ENCODE results near the gene RPL36.
"Not testable (repeated sequence)": the region's sequence is repeated elsewhere in the genome, so short reads cannot be mapped to it uniquely, and the experiment has no call there.

The RPL36 gene

DNA sequence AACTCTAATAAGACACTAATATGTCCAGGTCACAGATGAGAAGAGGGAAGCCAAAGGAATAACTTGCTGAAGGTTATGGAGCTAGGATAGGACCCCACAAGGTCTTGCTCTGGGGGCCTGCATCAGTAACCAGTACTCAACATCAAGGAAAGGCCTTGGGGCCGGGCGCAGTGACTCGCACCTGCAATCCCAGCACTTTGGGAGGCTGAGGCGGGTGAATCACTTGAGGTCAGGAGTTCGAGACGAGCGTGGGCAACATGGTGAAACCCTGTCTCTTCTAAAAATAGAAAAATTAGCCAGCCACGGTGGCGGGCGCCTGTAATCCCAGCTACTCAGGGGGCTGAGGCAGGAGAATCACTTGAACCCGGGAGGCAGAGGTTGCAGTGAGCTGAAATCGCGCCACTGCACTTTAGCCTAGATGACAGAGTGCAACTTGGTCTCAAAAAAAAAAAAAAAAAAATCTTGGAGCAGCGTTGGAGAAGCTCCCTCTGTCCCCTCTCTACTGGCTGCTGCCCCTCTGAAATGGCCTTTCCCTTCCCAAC, 28.0 kb downstream of the RPL36 start:
- H3K4me3 Mint-ChIP-seq = peak overlapping the region; percentile 14
- no peak for ATAC-seq (ENCODE audit: low read depth)
- no peaks in the 10 kb centered on the region for H3K27me3 Mint-ChIP-seq
- peaks cover 14% of the 10 kb centered on the region for H3K4me1 Mint-ChIP-seq
- H3K9me3 Mint-ChIP-seq = no peaks in the 10 kb centered on the region
- peak overlapping the region; percentile 69 for H3K27ac Mint-ChIP-seq
- peaks cover 13% of the 10 kb centered on the region for H3K36me3 Mint-ChIP-seq
- DNase-seq (ENCODE audit: low spot score in 2 of 2) = no peak

GRCh38 chr19:5718579-5719273, 28.6 kb downstream of the RPL36 start:
- H3K36me3 Mint-ChIP-seq = peaks cover 10% of the 10 kb centered on the region
- DNase-seq (ENCODE audit: low spot score in 2 of 2) (no peak), ATAC-seq (ENCODE audit: low read depth) (no peak)

DNA sequence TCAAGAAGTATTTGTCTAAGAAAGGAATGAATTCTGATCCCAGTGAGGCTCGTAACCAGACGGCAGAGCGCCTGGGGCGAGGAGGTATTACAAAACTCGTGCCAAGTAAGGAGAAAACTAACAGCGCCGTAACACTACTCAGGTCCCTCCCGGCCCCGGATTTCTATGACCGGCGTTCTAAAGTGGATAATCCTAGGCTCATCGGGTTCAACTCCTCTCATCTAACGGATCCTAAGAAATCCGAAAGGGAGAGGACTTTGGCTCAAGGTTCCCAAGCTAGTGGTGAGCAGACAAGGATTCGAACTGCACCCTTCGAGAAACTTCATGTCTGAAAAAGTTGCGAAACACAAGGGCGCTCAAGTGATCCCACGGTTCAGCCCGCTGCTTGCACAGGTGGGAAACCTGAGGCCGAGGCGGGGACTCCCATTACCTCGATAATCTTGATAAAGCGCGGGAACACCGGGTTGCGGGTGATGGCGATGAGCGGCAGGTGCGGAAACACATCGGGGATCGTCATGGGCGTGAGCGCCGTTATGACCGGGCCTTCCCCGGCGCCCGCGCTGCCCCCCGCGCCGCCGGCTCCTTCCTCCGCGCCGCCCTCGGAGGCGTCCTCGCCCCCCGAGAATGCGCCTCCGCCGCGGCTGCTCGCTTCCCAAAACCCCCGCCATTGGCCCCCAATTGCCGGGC, 29.3 kb downstream of the RPL36 start:
- no peaks in the 10 kb centered on the region for H3K9me3 Mint-ChIP-seq
- H3K27me3 Mint-ChIP-seq = no peaks in the 10 kb centered on the region
- H3K4me3 Mint-ChIP-seq = peak overlapping the region; percentile 92
- DNase-seq (ENCODE audit: low spot score in 2 of 2) = peak in 1 of 2 donors; percentile 22
- peaks cover 14% of the 10 kb centered on the region for H3K4me1 Mint-ChIP-seq
- H3K27ac Mint-ChIP-seq = peak overlapping the region; percentile 96
- peaks cover 6% of the 10 kb centered on the region for H3K36me3 Mint-ChIP-seq
- ATAC-seq (ENCODE audit: low read depth) = no peak

More at GRCh38 chr19:5718579-5719273, 28.6 kb downstream of the RPL36 start:
- Mint-ChIP-seq H3K27ac (peak overlapping the region; percentile 96), H3K27me3 (no peaks in the 10 kb centered on the region), H3K4me3 (peak overlapping the region; percentile 92), H3K4me1 (peaks cover 14% of the 10 kb centered on the region), H3K9me3 (no peaks in the 10 kb centered on the region)

DNA sequence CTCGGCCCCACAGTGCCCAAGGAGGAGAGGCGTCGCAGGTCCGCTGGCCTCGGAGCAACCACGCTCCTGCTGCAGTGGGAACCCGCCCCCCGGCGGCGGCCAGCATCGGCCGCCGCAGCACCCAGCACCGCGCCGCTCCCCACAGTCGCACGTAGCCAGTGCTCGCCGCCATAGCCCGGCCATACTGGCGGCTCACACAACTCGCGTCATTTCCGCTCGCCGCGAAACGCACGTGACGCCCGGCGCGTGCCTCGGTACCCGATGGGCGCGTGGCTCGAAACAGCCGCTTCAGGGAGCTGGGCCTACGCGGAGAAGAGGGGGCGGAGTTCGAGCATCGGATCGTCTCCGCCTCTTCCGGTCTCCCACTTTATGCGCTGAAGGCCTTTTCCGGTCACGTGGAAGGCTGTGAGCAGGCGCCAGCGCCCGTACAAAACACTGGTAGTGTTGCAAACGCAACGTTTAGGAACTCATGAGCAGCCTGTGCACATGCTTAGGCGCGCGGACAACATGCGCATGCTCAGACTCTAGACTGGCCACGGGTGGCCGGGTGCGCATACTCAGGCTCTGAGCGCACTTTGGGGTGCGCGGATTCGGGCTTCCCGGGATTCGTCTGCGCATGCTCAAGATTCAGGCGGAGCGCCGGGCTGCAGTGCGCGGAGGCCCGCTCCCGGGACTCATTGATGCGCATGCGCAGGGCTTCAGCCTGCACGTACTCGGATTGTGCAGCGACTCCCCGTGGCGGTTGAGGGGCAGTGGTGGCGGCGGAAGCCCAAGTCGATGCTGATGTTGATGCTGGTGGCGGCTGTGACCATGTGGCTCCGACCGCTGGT, 30.1 kb downstream of the RPL36 start, which contains the start of the genes CATSPERD and LONP1:
Gene CATSPERD, plus strand, starts transcription at position 677 of the 830 bp plus-strand sequence. Its CDS starts 101 bp downstream, at position 778.
Gene LONP1, minus strand, starts transcription at position 186 of the 830 bp plus-strand sequence. Its CDS starts 14 bp downstream, at position 172.
- no peaks in the 10 kb centered on the region for H3K9me3 Mint-ChIP-seq
- peaks cover 14% of the 10 kb centered on the region for H3K4me1 Mint-ChIP-seq
- H3K27ac Mint-ChIP-seq = peak within 1 kb of the TSS; percentile 96
- no peaks in the 10 kb centered on the region for H3K27me3 Mint-ChIP-seq
- peaks cover 6% of the 10 kb centered on the region for H3K36me3 Mint-ChIP-seq
- ATAC-seq (ENCODE audit: low read depth) (peak; percentile 85), DNase-seq (ENCODE audit: low spot score in 2 of 2) (peak; percentile 97 to 98)
- peak within 1 kb of the TSS; percentile 92 for H3K4me3 Mint-ChIP-seq

GRCh38 chr19:5727453-5728050, 37.5 kb downstream of the RPL36 start:
- H3K9me3 Mint-ChIP-seq = peaks cover 2% of the 10 kb centered on the region
- H3K4me1 Mint-ChIP-seq = no peaks in the 10 kb centered on the region
- no peaks in the 10 kb centered on the region for H3K36me3 Mint-ChIP-seq
- ATAC-seq (ENCODE audit: low read depth) (no peak), DNase-seq (ENCODE audit: low spot score in 2 of 2) (no peak)
- H3K4me3 Mint-ChIP-seq = no peak overlapping the region
- peaks cover 5% of the 10 kb centered on the region for H3K27me3 Mint-ChIP-seq
- H3K27ac Mint-ChIP-seq = no peak overlapping the region

GRCh38 chr19:5733172-5733571, 43.1 kb downstream of the RPL36 start:
- not testable (repeated sequence) for H3K27me3 Mint-ChIP-seq; DNase-seq (ENCODE audit: low spot score in 2 of 2); H3K36me3 Mint-ChIP-seq; H3K4me1 Mint-ChIP-seq; ATAC-seq (ENCODE audit: low read depth); H3K4me3 Mint-ChIP-seq; H3K27ac Mint-ChIP-seq; H3K9me3 Mint-ChIP-seq

GRCh38 chr19:5738423-5738822, 48.3 kb downstream of the RPL36 start:
- ATAC-seq (ENCODE audit: low read depth) = no peak
- no peaks in the 10 kb centered on the region for H3K4me1 Mint-ChIP-seq

More at GRCh38 chr19:5738423-5738822, 48.3 kb downstream of the RPL36 start:
- no peaks in the 10 kb centered on the region for H3K36me3 Mint-ChIP-seq
- DNase-seq (ENCODE audit: low spot score in 2 of 2) = no peak
- peaks cover 3% of the 10 kb centered on the region for H3K27me3 Mint-ChIP-seq
- peaks cover 4% of the 10 kb centered on the region for H3K9me3 Mint-ChIP-seq
- no peak overlapping the region for H3K4me3 Mint-ChIP-seq
- H3K27ac Mint-ChIP-seq = no peak overlapping the region

Measured in memory B cell (primary cell).